GM23248 (cell line): Measurements from ENCODE around the gene ZNF865.

Experiments
- EZH2 ChIP-seq: fragments of 200-600 bp; sonication (generic); IDR thresholded peaks from 2 replicates; pipeline ENCODE4 v1.6.1; 2018; ENCODE audit warnings: antibody characterized with exemption, mild to moderate bottlenecking; ENCODE audit not compliant: insufficient read depth, poor library complexity, severe bottlenecking
- EZH2phosphoT487 ChIP-seq: fragments of 200-600 bp; sonication (generic); IDR thresholded peaks from 2 replicates; pipeline ENCODE4 v1.6.1; 2018; ENCODE audit warnings: antibody characterized with exemption, moderate library complexity, mild to moderate bottlenecking, low read depth; ENCODE audit not compliant: insufficient read depth

DNA sequence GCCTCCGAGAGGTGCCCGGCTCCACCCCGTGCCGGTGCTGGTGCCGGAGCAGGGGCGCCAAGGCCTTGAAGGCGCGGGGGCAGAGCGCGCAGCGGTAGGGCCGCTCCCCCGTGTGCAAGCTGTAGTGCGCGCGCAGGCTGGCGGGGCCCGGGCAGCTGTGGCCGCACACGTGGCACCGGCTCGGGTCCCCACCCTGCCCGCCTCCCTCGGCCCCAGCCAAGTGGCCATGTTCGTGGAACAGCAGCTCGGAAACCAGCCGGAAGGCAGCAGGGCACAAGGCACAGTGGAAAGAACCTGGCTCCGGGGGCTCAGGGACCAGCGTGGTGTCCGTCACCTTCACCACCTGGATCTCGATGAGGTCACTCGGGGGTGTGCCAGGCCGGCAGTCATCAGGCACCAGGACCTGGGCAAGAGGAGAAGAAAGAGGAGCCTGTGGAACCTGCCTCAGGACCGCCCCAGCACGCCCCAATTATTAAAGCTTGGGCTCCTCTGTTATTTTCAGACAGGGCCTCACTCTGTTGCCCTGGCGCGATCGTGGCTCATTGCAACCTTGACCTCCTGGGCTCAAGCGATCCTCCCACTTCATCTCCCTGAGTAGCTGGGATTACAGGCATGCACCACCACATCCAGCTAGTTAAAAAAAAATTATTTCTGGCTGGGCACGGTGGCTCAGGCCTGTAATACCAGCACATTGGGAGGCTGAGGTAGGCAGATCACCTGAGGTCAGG, 17.0 kb downstream of the ZNF865 start:
- TF ChIP-seq EZH2 (no peak), EZH2phosphoT487 (no peak)
